ENCODE data around the gene DNAAF1. TPM values are rescaled to one million over a fixed set of nuclear protein-coding genes. Genes with fewer than 3 reads are reported as not detected.

The DNAAF1 gene
- total and polyA plus RNA-seq, 2 of the 8 experiments (the other 6 are each of a cell fraction or from before 2014, with no cell fraction given) = 0.09 to 0.15 TPM

GRCh38 chr16:84180519-84181140, 35.5 kb downstream of the DNAAF1 start (continued):
- TF ChIP-seq CHD7 (IDR thresholded peaks at IDR 0.05; ENCODE audit: insufficient replicate concordance, low read length) = no peak
- TF ChIP-seq RBBP5 (IDR thresholded peaks at IDR 0.05; ENCODE audit: borderline replicate concordance, low read depth, low read length) = no peak
- TF ChIP-seq EZH2 (IDR thresholded peaks at IDR 0.05; ENCODE audit: low read depth, low read length, severe bottlenecking) = no peak

Data from H1 (cell line).